ENCODE data around the gene PRICKLE2.

The PRICKLE2 gene

GRCh38 chr3:64188810-64189560 is 36.3 kb downstream of the PRICKLE2 start:
- no peak overlapping the region for H3K4me3 ChIP-seq (ENCODE audit: low read depth, low read length)
- no peak for TF ChIP-seq CTCF (IDR thresholded peaks at IDR 0.05; ENCODE audit: borderline replicate concordance, insufficient read depth, low read depth, low read length)

GRCh38 chr3:64187065-64187959 is 38.0 kb downstream of the PRICKLE2 start:
- TF ChIP-seq CTCF (IDR thresholded peaks at IDR 0.05; ENCODE audit: borderline replicate concordance, insufficient read depth, low read depth, low read length), result no peak
- no peak overlapping the region for H3K4me3 ChIP-seq (ENCODE audit: low read depth, low read length)

GRCh38 chr3:64186667-64187064 is 38.6 kb downstream of the PRICKLE2 start:
- H3K4me3 ChIP-seq (ENCODE audit: low read depth, low read length), result no peak overlapping the region
- TF ChIP-seq CTCF (IDR thresholded peaks at IDR 0.05; ENCODE audit: borderline replicate concordance, insufficient read depth, low read depth, low read length), result no peak

GRCh38 chr3:64185436-64185835 is 39.8 kb downstream of the PRICKLE2 start:
- no peak overlapping the region for H3K4me3 ChIP-seq (ENCODE audit: low read depth, low read length)
- no peak for TF ChIP-seq CTCF (IDR thresholded peaks at IDR 0.05; ENCODE audit: borderline replicate concordance, insufficient read depth, low read depth, low read length)

GRCh38 chr3:64184621-64185020 is 40.6 kb downstream of the PRICKLE2 start:
- no peak for TF ChIP-seq CTCF (IDR thresholded peaks at IDR 0.05; ENCODE audit: borderline replicate concordance, insufficient read depth, low read depth, low read length)
- no peak overlapping the region for H3K4me3 ChIP-seq (ENCODE audit: low read depth, low read length)

GRCh38 chr3:64179860-64180259 is 45.4 kb downstream of the PRICKLE2 start:
- H3K4me3 ChIP-seq (ENCODE audit: low read depth, low read length), result no peak overlapping the region
- TF ChIP-seq CTCF (IDR thresholded peaks at IDR 0.05; ENCODE audit: borderline replicate concordance, insufficient read depth, low read depth, low read length), result no peak
